NT2/D1 (cell line): Measurements from ENCODE around the gene RINL.

Experiments used
- YY1 ChIP-seq: IDR thresholded peaks from 2 replicates; pipeline ENCODE4 v1.6.1; 2011; ENCODE audit not compliant: insufficient read length, insufficient read depth
- ZNF274 ChIP-seq: IDR thresholded peaks from 2 replicates; pipeline ENCODE4 v1.6.1; 2011; ENCODE audit warnings: mild to moderate bottlenecking, low read depth, low read length

GRCh38 chr19:38879400-38879751 is 1.3 kb upstream of the RINL start:
- TF ChIP-seq YY1 = no peak
- TF ChIP-seq ZNF274 = no peak
